ENCODE measurements around the gene CRNN.

CRNN gene

GRCh38 chr1:152394151-152394550, 19.9 kb downstream of the CRNN start:
- POLR2A ChIA-PET (ENCODE audit: low non-redundant PET) = no interaction called here
- no peak for TF ChIP-seq CTCF (conservative IDR thresholded peaks at IDR 0.05; ENCODE audit: low read depth)
- DNase-seq (ENCODE audit: low spot score) = no peak
- CTCF ChIA-PET = interaction anchor here (0.6 kb wide), 1 partner anchor 209 kb away, joined by 3 read pairs; no protein-coding TSS in a partner anchor
- H3K27ac ChIP-seq = no peak overlapping the region

GRCh38 chr1:152392909-152393308, 21.2 kb downstream of the CRNN start:
- DNase-seq (ENCODE audit: low spot score) = peak; percentile 46
- H3K27ac ChIP-seq = no peak overlapping the region
- no peak for TF ChIP-seq CTCF (conservative IDR thresholded peaks at IDR 0.05; ENCODE audit: low read depth)
- ChIA-PET POLR2A (ENCODE audit: low non-redundant PET) (no interaction called here), CTCF (interaction anchor here (0.6 to 1.7 kb wide), 4 partner anchors 32 to 172 kb away, joined by 4 to 7 read pairs (median 5); no protein-coding TSS in a partner anchor)

GRCh38 chr1:152388889-152389288, 25.2 kb downstream of the CRNN start:
- CTCF ChIA-PET = interaction anchor here (0.6 kb wide), 2 partner anchors 10 to 52 kb away, joined by 3 to 4 read pairs; no protein-coding TSS in a partner anchor
- POLR2A ChIA-PET (ENCODE audit: low non-redundant PET) = no interaction called here
- no peak overlapping the region for H3K27ac ChIP-seq
- TF ChIP-seq CTCF (conservative IDR thresholded peaks at IDR 0.05; ENCODE audit: low read depth) = no peak
- no peak for DNase-seq (ENCODE audit: low spot score)

GRCh38 chr1:152386940-152387339, 27.1 kb downstream of the CRNN start:
- TF ChIP-seq CTCF (conservative IDR thresholded peaks at IDR 0.05; ENCODE audit: low read depth) = no peak
- ChIA-PET POLR2A (ENCODE audit: low non-redundant PET) (no interaction called here), CTCF (interaction anchor here (1.1 kb wide), 1 partner anchor 55 kb away, joined by 4 read pairs; no protein-coding TSS in a partner anchor)
- DNase-seq (ENCODE audit: low spot score) = peak; percentile 36
- no peak overlapping the region for H3K27ac ChIP-seq

GRCh38 chr1:152380932-152381331, 33.1 kb downstream of the CRNN start:
- POLR2A ChIA-PET (ENCODE audit: low non-redundant PET) = no interaction called here
- TF ChIP-seq CTCF (conservative IDR thresholded peaks at IDR 0.05; ENCODE audit: low read depth) = no peak
- H3K27ac ChIP-seq = no peak overlapping the region
- no peak for DNase-seq (ENCODE audit: low spot score)
- CTCF ChIA-PET = no interaction called here

GRCh38 chr1:152374451-152374850, 39.6 kb downstream of the CRNN start:
- DNase-seq (ENCODE audit: low spot score) = no peak
- CTCF ChIA-PET = no interaction called here
- TF ChIP-seq CTCF (conservative IDR thresholded peaks at IDR 0.05; ENCODE audit: low read depth) = no peak
- no peak overlapping the region for H3K27ac ChIP-seq
- POLR2A ChIA-PET (ENCODE audit: low non-redundant PET) = no interaction called here

- no peak overlapping the region for H3K27ac ChIP-seq
- CTCF ChIA-PET = no interaction called here
- TF ChIP-seq CTCF (conservative IDR thresholded peaks at IDR 0.05; ENCODE audit: low read depth) = no peak
- POLR2A ChIA-PET (ENCODE audit: low non-redundant PET) = no interaction called here
- no peak for DNase-seq (ENCODE audit: low spot score)
These were observed 41.4 kb downstream of the CRNN start for GRCh38 chr1:152372672-152373071.

All from RWPE1 (cell line).